CD14-positive monocyte (primary cell): ENCODE data around the gene WIPF3. TPM values are rescaled to one million over a fixed set of nuclear protein-coding genes. Genes with fewer than 3 reads are reported as not detected.

Source experiments
- DNase-seq, 3 donors: peaks; one replicate each; pipeline ENCODE4 v3.0.0-alpha.2; 2011 to 2022
- H2AFZ ChIP-seq: 2 replicates; pipeline ENCODE4 v1.6.0; 2012; ENCODE audit warnings: mild to moderate bottlenecking, low read depth, low read length, inconsistent platforms; ENCODE audit not compliant: insufficient read depth, poor library complexity, severe bottlenecking
- H3K27ac ChIP-seq, 2 donors: 1 replicate in 1 of 2; 2 replicates in 1 of 2; pipeline ENCODE4 v1.5.1; 2012 to 2013; ENCODE audit warnings: low read length in 2 of 2, control low read depth in 1 of 2, inconsistent platforms in 1 of 2, low read depth in 1 of 2, mild to moderate bottlenecking in 1 of 2
- H3K27me3 ChIP-seq, 2 donors: one replicate each; pipeline versions ENCODE4 v1.6.0 to v1.6.1; 2011 to 2013; ENCODE audit warnings: low read length in 2 of 2; ENCODE audit not compliant: control insufficient read depth in 2 of 2, insufficient read depth in 2 of 2
- H3K36me3 ChIP-seq, 2 donors: replicated peaks in 1 of 2; 1 replicate in 1 of 2; 2 replicates in 1 of 2; pipeline versions ENCODE4 v1.5.1 to v1.6.1; 2012 to 2013; ENCODE audit warnings: low read length in 2 of 2, control low read depth in 1 of 2, inconsistent platforms in 1 of 2, mild to moderate bottlenecking in 1 of 2; ENCODE audit not compliant: insufficient read depth in 2 of 2, control insufficient read depth in 1 of 2
- H3K4me1 ChIP-seq, 2 donors: 1 replicate in 1 of 2; 2 replicates in 1 of 2; pipeline versions ENCODE4 v1.5.1 to v1.6.1; 2012 to 2013; ENCODE audit warnings: low read length in 2 of 2, control low read depth in 1 of 2, inconsistent platforms in 1 of 2, mild to moderate bottlenecking in 1 of 2, moderate library complexity in 1 of 2; ENCODE audit not compliant: insufficient read depth in 2 of 2, control insufficient read depth in 1 of 2
- H3K4me2 ChIP-seq: replicated peaks from 2 replicates; pipeline ENCODE3; 2012; ENCODE audit warnings: low read length, moderate library complexity, mild to moderate bottlenecking; ENCODE audit not compliant: poor library complexity, severe bottlenecking; ENCODE audit errors: extremely low read depth
- H3K4me3 ChIP-seq, 3 experiments: fragments of 200-600 bp in 1 of 3; sonication (generic) in 1 of 3; replicated peaks in 1 of 3; 1 replicate in 2 of 3; 2 replicates in 1 of 3; pipeline ENCODE4 v1.5.1; 2011 to 2013; ENCODE audit warnings: low read length in 3 of 3, mild to moderate bottlenecking in 3 of 3, control low read depth in 2 of 3, low read depth in 2 of 3, inconsistent platforms in 1 of 3, moderate library complexity in 1 of 3
- H3K79me2 ChIP-seq: 2 replicates; pipeline ENCODE4 v1.6.0; 2012; ENCODE audit warnings: mild to moderate bottlenecking, control low read depth, inconsistent platforms, low read length, moderate library complexity; ENCODE audit not compliant: insufficient read depth
- H3K9ac ChIP-seq: 2 replicates; pipeline ENCODE4 v1.6.0; 2017; ENCODE audit warnings: low read length, mild to moderate bottlenecking; ENCODE audit not compliant: insufficient read depth, poor library complexity, severe bottlenecking
- H3K9me3 ChIP-seq, 2 donors: replicated peaks in 1 of 2; 1 replicate in 1 of 2; 2 replicates in 1 of 2; pipeline versions ENCODE4 v1.5.1 to v1.6.1; 2012 to 2013; ENCODE audit warnings: low read length in 2 of 2, control low read depth in 1 of 2; ENCODE audit not compliant: control insufficient read depth in 1 of 2, insufficient read depth in 1 of 2
- H4K20me1 ChIP-seq: 2 replicates; pipeline ENCODE4 v1.6.0; 2012; ENCODE audit warnings: mild to moderate bottlenecking, low read length, control low read depth, moderate library complexity; ENCODE audit not compliant: insufficient read depth
- H3K27ac Mint-ChIP-seq, 7 donors: one replicate each; pipeline ENCODE4 v1.8.0; 2020; ENCODE audit warnings: mild to moderate bottlenecking in 7 of 7, mixed read lengths in 7 of 7, moderate library complexity in 6 of 7, inconsistent platforms in 2 of 7
- H3K27me3 Mint-ChIP-seq, 3 donors: one replicate each; pipeline ENCODE4 v1.8.0; 2021 to 2022; ENCODE audit warnings: low read depth in 3 of 3, mild to moderate bottlenecking in 3 of 3, mixed read lengths in 3 of 3, moderate library complexity in 3 of 3, inconsistent platforms in 1 of 3
- H3K36me3 Mint-ChIP-seq, 2 donors: one replicate each; pipeline ENCODE4 v1.8.0; 2020; ENCODE audit warnings: mixed read lengths in 2 of 2, inconsistent platforms in 1 of 2, mild to moderate bottlenecking in 1 of 2
- H3K4me1 Mint-ChIP-seq: one replicate; pipeline ENCODE4 v1.8.0; 2020; ENCODE audit warnings: mild to moderate bottlenecking, mixed read lengths
- H3K4me3 Mint-ChIP-seq, 2 donors: one replicate each; pipeline ENCODE4 v1.8.0; 2020; ENCODE audit warnings: mild to moderate bottlenecking in 2 of 2, mixed read lengths in 2 of 2, moderate library complexity in 1 of 2
- H3K9me3 Mint-ChIP-seq, 7 donors: one replicate each; pipeline ENCODE4 v1.8.0; 2020 to 2022; ENCODE audit warnings: mixed read lengths in 7 of 7, mild to moderate bottlenecking in 6 of 7, moderate library complexity in 6 of 7, inconsistent platforms in 2 of 7
- CTCF ChIP-seq: fragments of 200-600 bp; IDR thresholded peaks from one replicate; pipeline ENCODE4 v1.8.0; 2022; ENCODE audit warnings: antibody characterized with exemption, mild to moderate bottlenecking
- WGBS: methylation state at CpG from one replicate; pipeline ENCODE4 v1.1.5; 2013; ENCODE audit warnings: missing lambda C conversion rate; ENCODE audit not compliant: insufficient coverage; 5-methylcytosine and 5-hydroxymethylcytosine counted together
- intact Hi-C, 2 donors: fragments of 100-400 bp; cut with micrococcal nuclease; formaldehyde crosslinking; loops; one replicate each; pipeline versions ENCODE4 v1.15.0 to v1.15.1; 2023
- polyA plus RNA-seq, 3 donors: library from polyadenylated mRNA; depleted of rRNA in 1 of 3; unstranded in 2 of 3; stranded (reverse) in 1 of 3; fragments of 300-500 nt in 2 of 3; fragments of >200 nt in 1 of 3; fragmentation: Illumina TruSeq in 2 of 3; gene quantifications; 1 replicate in 2 of 3; 2 replicates in 1 of 3; pipeline ENCODE4 v1.2.3, GENCODE V29; 2012 to 2021

The WIPF3 gene
- polyA plus RNA-seq, 3 donors = not detected

- no peak overlapping the region for H3K4me3 ChIP-seq
- no peaks in the 10 kb centered on the region for H3K36me3 ChIP-seq
- H3K27ac ChIP-seq = no peak overlapping the region
- no peaks in the 10 kb centered on the region for H3K27me3 ChIP-seq
- DNase-seq = no peak
- no peaks in the 10 kb centered on the region for H3K4me1 ChIP-seq
- H3K9ac ChIP-seq = no peak overlapping the region
- Mint-ChIP-seq H3K36me3 (no peaks in the 10 kb centered on the region), H3K9me3 (peaks cover 0 to 6% (median 3%) of the 10 kb centered on the region in 7 donors), H3K4me1 (no peaks in the 10 kb centered on the region), H3K27ac (no peak overlapping the region), H3K4me3 (no peak overlapping the region), H3K27me3 (peaks cover 5 to 7% (median 5%) of the 10 kb centered on the region in 3 donors)
- intact Hi-C loops = no loop called here
- no peaks in the 10 kb centered on the region for H4K20me1 ChIP-seq
- H2AFZ ChIP-seq = no peak overlapping the region
- no peak for TF ChIP-seq CTCF
- no peak overlapping the region for H3K4me2 ChIP-seq
- no peaks in the 10 kb centered on the region for H3K9me3 ChIP-seq
- 84% methylated on average over 2 of the region's 2 CpGs for WGBS
- no peaks in the 10 kb centered on the region for H3K79me2 ChIP-seq
Observed at GRCh38 chr7:29833929-29834328, 27.6 kb downstream of the WIPF3 start.

- H3K4me1 Mint-ChIP-seq = no peaks in the 10 kb centered on the region
- Histone ChIP-seq H3K4me2 (no peak overlapping the region), H3K36me3 (no peaks in the 10 kb centered on the region), H3K9ac (no peak overlapping the region), H3K4me3 (no peak overlapping the region), H2AFZ (no peak overlapping the region), H3K4me1 (no peaks in the 10 kb centered on the region), H3K27me3 (no peaks in the 10 kb centered on the region), H3K27ac (no peak overlapping the region), H4K20me1 (no peaks in the 10 kb centered on the region), H3K79me2 (no peaks in the 10 kb centered on the region), H3K9me3 (no peaks in the 10 kb centered on the region)
- 93% methylated on average over 3 of the region's 12 CpGs for WGBS
- no peak overlapping the region for H3K4me3 Mint-ChIP-seq
- H3K36me3 Mint-ChIP-seq = no peaks in the 10 kb centered on the region
- TF ChIP-seq CTCF = no peak
- H3K9me3 Mint-ChIP-seq = peaks cover 0 to 5% (median 3%) of the 10 kb centered on the region in 7 donors
- H3K27me3 Mint-ChIP-seq = peaks cover 5 to 8% (median 5%) of the 10 kb centered on the region in 3 donors
- intact Hi-C loops = no loop called here
- DNase-seq = no peak
- no peak overlapping the region for H3K27ac Mint-ChIP-seq
Observed at GRCh38 chr7:29835718-29836117, 29.4 kb downstream of the WIPF3 start.
